Subcutaneous adipose tissue (tissue), 4 donors: Measurements from ENCODE around the gene TC2N. TPM values are rescaled to one million over a fixed set of nuclear protein-coding genes. Genes with fewer than 3 reads are reported as not detected.

ENCODE experiments used
- CTCF ChIP-seq: fragments of 450-650 bp; IDR thresholded peaks from one replicate; pipeline ENCODE4 v1.5.1; 2016; ENCODE audit warnings: low read depth, mild to moderate bottlenecking, control low read depth, antibody characterized with exemption, moderate library complexity
- total RNA-seq, 4 donors: library from RNA; depleted of rRNA; stranded (reverse); fragments of >200 nt; gene quantifications; one replicate each; pipeline ENCODE4 v1.1.0, GENCODE V29; 2016

Gene TC2N
- total RNA-seq, 4 donors from 2014 or later, result 37.7 to 58.4 (median 47.6) TPM

DNA sequence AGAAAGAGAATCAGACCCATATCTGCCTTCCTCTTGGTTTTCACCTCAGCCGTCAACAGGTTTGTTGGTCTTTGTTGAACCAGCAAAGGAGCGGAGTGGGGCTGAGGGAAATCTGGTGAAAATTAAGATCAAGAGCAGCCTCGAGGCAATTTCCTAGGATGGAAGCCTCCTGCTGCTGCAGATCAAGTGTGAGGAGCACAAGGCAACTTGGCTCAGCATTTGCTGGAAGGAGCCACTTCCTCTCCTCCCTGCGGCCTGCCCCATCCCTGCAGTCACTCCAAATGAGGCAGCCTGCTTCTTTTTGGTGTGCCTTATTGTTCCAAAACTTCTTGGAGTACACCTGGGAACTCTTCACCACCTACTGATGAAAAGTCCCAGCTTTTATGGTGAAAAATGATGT is 4.9 kb downstream of the TC2N start:
- TF ChIP-seq CTCF, result no peak

GRCh38 chr14:91861091-91861490 is 6.2 kb downstream of the TC2N start:
- TF ChIP-seq CTCF, result no peak

DNA sequence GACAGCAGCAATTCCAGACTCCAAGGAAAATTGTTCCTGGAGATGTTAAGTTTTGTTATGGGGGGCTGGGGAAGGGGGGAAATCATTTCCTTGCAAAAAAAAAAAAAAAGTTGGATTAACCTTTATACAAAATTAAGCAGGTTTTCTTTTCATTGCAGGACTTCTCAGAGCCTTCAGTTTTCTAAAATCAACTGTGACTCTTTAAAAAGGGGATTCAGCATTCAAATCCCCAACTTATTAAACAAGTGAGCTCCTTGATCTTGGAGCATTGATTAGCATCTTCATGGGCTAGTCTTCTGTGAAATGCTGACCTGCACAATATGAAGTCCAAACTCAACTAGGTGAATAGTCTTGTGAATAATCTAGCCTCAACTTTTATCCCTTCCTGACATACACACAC is 7.1 kb downstream of the TC2N start:
- no peak for TF ChIP-seq CTCF

- no peak for TF ChIP-seq CTCF
These were observed 8.6 kb downstream of the TC2N start for GRCh38 chr14:91858536-91859275.

DNA sequence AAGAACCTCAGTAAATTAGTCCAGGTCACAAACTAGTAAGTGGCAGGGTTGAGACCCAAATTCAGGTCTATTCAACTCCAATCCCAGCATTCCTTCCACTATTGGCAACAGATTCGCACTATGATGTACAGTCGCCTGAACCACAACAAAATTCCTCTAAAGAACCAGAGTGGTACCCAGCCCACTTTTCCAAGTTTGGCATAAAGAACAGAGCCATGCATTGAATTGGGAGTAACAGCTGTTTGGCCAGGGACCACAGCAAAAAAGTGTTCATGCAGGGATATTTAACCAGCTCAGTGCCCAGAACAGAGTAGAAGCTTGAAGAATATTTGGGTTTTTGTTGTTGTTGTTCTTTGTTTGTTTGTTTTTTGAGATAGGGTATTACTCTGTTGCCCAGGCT is 9.7 kb downstream of the TC2N start:
- no peak for TF ChIP-seq CTCF

DNA sequence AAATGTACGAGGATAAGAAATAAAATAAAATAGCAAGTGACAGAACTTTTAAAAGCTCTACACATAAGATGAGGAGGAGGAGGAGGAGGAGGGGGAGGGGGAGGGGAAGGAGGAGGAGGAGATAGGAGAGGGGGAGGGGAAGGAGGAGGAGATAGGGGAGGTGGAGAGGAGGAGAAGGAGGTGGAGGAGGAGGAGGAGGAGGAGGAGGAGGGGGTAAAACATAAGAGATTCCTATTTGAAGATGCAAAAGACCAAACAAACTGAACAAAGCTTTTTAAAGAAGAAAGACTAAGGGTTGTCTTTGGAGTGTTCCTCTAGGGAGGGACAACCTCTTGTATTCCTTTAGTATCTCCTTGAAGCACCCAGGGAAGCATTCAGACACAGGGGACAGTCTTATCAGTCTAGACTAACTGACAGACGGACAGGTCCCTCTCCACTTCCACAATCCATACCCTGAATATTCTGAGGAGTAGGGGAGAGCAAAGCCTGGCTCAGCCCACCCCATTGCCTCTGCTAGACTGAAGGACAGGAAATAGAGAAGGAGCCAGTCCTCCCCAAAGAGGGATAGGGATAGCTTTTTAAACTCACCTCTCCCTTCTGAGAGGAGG is 12.9 kb downstream of the TC2N start:
- TF ChIP-seq CTCF, result no peak

DNA sequence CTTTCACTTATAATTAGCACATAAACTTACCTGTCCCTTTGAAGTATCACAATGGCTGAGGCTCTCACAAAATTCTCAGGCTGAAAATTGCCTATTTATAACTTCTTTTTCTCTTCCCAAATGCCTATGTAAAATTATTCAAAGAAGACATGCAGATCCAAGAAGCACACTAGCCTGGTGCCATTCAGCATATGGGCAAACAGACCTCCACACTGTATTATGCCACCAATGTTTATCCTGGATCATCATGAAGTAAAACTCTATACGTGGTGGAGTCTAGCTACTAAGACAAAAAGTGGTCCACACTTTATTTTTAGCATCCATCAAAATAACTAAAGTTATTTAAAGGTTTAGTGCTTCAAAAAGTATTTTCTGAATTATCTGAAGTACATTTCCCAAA is 15.8 kb downstream of the TC2N start:
- TF ChIP-seq CTCF, result no peak
